Neural crest cell (in vitro differentiated cells): Measurements from ENCODE around the gene KCNMA1. TPM values are rescaled to one million over a fixed set of nuclear protein-coding genes. Genes with fewer than 3 reads are reported as not detected.

ENCODE experiments used
- DNase-seq: peaks from one replicate; pipeline ENCODE4 v3.0.0; 2021; ENCODE audit warnings: low read depth, mixed read lengths, low spot score
- H3K27ac Mint-ChIP-seq: one replicate; pipeline ENCODE4 v1.8.0; 2021; ENCODE audit warnings: mild to moderate bottlenecking, mixed read lengths; ENCODE audit not compliant: unreplicated experiment
- H3K27me3 Mint-ChIP-seq: 2 replicates; pipeline ENCODE4 v1.8.0; 2021; ENCODE audit warnings: low read depth, mild to moderate bottlenecking, mixed read lengths
- H3K36me3 Mint-ChIP-seq: 2 replicates; pipeline ENCODE4 v1.8.0; 2021; ENCODE audit warnings: low read depth, mild to moderate bottlenecking, mixed read lengths
- H3K4me1 Mint-ChIP-seq: 2 replicates; pipeline ENCODE4 v1.8.0; 2021; ENCODE audit warnings: mixed read lengths
- H3K4me3 Mint-ChIP-seq: one replicate; pipeline ENCODE4 v1.8.0; 2021; ENCODE audit warnings: mild to moderate bottlenecking, mixed read lengths
- H3K9me3 Mint-ChIP-seq: 2 replicates; pipeline ENCODE4 v1.8.0; 2021; ENCODE audit warnings: mixed read lengths
- total RNA-seq: library from RNA; stranded (reverse); gene quantifications from 2 replicates; pipeline ENCODE4 v1.2.1, GENCODE V29; 2021
- TF ChIP-seq, protein P1 (sequence below): fragments of 200-600 bp; sonication (generic); conservative IDR thresholded peaks from 2 replicates; pipeline ENCODE4 v1.5.0; 2021; ENCODE audit warnings: antibody characterized with exemption, mild to moderate bottlenecking

The KCNMA1 gene
- total RNA-seq, 1 donor from 2014 or later, result 1.7 TPM

DNA sequence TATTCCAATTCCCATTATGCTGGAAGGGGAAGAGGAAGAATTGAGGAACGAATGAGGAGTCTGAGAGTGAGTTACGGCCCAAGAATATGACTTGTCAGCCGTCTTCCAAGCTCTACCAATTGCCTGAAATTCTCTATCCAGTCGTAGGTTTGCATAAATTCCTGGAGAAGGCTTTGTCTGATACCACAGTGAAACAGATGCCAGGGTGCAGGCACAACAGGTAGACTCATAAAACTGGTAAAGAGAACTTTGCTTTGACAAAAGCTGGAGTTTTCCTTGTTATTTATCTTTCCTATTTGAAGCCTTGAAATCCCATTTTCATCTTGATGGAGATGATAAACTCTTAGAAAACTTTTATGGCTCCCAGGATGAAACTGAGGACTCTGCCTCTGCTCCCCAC, 251.2 kb downstream of the KCNMA1 start:
- H3K9me3 Mint-ChIP-seq, result no peaks in the 10 kb centered on the region
- H3K4me1 Mint-ChIP-seq, result no peaks in the 10 kb centered on the region
- no peak overlapping the region for H3K4me3 Mint-ChIP-seq
- peaks cover 13% of the 10 kb centered on the region for H3K27me3 Mint-ChIP-seq
- no peak for DNase-seq
- no peaks in the 10 kb centered on the region for H3K36me3 Mint-ChIP-seq
- H3K27ac Mint-ChIP-seq, result no peak overlapping the region
- TF ChIP-seq, protein P1, sequence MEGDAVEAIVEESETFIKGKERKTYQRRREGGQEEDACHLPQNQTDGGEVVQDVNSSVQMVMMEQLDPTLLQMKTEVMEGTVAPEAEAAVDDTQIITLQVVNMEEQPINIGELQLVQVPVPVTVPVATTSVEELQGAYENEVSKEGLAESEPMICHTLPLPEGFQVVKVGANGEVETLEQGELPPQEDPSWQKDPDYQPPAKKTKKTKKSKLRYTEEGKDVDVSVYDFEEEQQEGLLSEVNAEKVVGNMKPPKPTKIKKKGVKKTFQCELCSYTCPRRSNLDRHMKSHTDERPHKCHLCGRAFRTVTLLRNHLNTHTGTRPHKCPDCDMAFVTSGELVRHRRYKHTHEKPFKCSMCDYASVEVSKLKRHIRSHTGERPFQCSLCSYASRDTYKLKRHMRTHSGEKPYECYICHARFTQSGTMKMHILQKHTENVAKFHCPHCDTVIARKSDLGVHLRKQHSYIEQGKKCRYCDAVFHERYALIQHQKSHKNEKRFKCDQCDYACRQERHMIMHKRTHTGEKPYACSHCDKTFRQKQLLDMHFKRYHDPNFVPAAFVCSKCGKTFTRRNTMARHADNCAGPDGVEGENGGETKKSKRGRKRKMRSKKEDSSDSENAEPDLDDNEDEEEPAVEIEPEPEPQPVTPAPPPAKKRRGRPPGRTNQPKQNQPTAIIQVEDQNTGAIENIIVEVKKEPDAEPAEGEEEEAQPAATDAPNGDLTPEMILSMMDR, result no peak

GRCh38 chr10:77385315-77385714, 252.3 kb downstream of the KCNMA1 start:
- TF ChIP-seq, protein P1, result no peak
- no peak overlapping the region for H3K27ac Mint-ChIP-seq
- DNase-seq, result no peak
- no peaks in the 10 kb centered on the region for H3K36me3 Mint-ChIP-seq
- H3K4me1 Mint-ChIP-seq, result no peaks in the 10 kb centered on the region
- H3K9me3 Mint-ChIP-seq, result no peaks in the 10 kb centered on the region
- peaks cover 19% of the 10 kb centered on the region for H3K27me3 Mint-ChIP-seq
- H3K4me3 Mint-ChIP-seq, result no peak overlapping the region

GRCh38 chr10:77383861-77384553, 253.6 kb downstream of the KCNMA1 start:
- Mint-ChIP-seq H3K36me3 (no peaks in the 10 kb centered on the region), H3K9me3 (no peaks in the 10 kb centered on the region), H3K27ac (no peak overlapping the region), H3K4me3 (no peak overlapping the region), H3K4me1 (no peaks in the 10 kb centered on the region), H3K27me3 (peaks cover 25% of the 10 kb centered on the region)
- TF ChIP-seq, protein P1, result no peak
- DNase-seq, result no peak

DNA sequence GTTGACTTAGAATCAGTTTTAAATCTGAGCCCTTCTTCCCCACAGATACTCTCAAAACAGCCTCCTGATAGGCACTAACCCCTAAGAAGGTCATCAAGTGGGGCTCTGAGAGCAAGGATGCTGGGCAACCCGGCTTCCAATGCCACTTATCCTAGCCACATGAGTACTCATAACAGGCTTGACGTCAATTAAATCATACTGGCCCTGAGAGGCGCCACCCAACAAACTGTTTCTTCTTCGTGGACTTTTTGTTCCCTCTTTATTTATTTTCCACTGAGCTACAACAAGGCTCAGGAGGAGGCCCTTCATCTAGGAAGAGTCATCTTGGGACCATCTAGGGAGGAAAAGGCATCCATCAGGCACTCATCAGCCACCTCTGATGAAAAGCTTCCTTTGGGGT, 255.9 kb downstream of the KCNMA1 start:
- Mint-ChIP-seq H3K4me1 (no peaks in the 10 kb centered on the region), H3K27ac (no peak overlapping the region), H3K27me3 (peaks cover 16% of the 10 kb centered on the region), H3K4me3 (no peak overlapping the region), H3K9me3 (no peaks in the 10 kb centered on the region), H3K36me3 (no peaks in the 10 kb centered on the region)
- DNase-seq, result no peak
- TF ChIP-seq, protein P1, result no peak

GRCh38 chr10:77380723-77381122, 256.9 kb downstream of the KCNMA1 start:
- TF ChIP-seq, protein P1, result no peak
- DNase-seq, result no peak
- Mint-ChIP-seq H3K27me3 (peaks cover 14% of the 10 kb centered on the region), H3K27ac (no peak overlapping the region), H3K9me3 (no peaks in the 10 kb centered on the region), H3K36me3 (no peaks in the 10 kb centered on the region), H3K4me3 (no peak overlapping the region), H3K4me1 (no peaks in the 10 kb centered on the region)
